A204.1 (cell line): Measurements from ENCODE around the gene CAMK2G.

Source experiments
- FAIRE-seq: peaks from 2 replicates; lab custom pipeline; 2012; peaks lifted over from hg19 to GRCh38; lab: Jason Lieb, UNC

Gene CAMK2G

DNA sequence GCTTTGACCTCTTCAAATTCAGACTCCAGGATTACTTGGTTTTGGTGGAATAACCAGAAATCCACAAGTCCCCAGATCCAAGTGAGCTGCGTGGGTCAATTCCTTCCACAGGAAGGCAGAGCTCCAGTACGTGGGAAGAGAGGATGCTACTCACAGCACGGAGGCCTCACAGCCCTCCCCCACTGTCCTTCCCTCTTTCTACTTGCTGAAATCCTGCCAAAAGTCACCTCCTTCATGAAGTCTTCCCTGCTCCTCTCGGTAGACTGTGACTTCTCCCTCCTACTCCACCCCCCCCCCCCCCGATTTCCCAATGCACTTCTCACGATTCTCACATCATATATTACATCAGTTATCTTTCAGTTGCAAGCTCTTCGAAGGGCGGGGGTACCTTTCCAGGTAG lies 12.3 kb downstream of the CAMK2G start:
- no peak for FAIRE-seq

DNA sequence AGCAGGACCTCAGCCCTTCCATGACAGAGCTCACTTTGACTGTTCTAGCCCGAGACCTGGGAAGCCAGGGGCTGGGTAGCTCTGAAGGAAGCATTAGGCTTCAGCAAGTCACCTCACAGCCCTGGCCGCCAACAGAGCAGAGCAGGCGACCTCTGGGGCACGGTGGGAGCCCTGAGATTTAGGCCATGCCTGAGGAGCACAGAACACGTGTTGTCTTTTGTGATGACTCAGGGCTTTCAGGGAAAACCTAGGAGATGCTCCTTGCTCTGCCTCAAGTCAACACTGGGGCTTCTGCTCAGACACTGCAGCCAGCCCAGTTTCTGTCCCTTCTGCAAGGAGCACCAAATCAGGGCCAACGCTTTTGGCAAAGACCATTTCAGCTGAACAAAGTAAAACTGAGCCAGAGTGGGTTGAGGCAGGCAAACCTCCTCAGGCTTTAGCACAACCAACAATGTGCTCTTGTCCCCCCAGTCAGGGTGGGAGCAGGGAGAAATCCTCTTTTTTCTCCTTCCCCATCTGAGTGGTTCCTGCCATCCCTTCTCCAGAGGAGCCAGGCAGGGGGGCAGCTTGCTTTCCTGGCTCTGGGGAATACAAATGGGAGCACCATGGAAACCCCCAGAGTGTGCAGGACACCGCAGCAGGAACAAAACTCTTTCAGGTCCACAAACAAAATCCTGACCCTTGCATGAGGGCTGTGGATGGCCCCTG lies 14.4 kb downstream of the CAMK2G start:
- no peak for FAIRE-seq

- no peak for FAIRE-seq
Measured at GRCh38 chr10:73859428-73859783, 14.9 kb downstream of the CAMK2G start.

DNA sequence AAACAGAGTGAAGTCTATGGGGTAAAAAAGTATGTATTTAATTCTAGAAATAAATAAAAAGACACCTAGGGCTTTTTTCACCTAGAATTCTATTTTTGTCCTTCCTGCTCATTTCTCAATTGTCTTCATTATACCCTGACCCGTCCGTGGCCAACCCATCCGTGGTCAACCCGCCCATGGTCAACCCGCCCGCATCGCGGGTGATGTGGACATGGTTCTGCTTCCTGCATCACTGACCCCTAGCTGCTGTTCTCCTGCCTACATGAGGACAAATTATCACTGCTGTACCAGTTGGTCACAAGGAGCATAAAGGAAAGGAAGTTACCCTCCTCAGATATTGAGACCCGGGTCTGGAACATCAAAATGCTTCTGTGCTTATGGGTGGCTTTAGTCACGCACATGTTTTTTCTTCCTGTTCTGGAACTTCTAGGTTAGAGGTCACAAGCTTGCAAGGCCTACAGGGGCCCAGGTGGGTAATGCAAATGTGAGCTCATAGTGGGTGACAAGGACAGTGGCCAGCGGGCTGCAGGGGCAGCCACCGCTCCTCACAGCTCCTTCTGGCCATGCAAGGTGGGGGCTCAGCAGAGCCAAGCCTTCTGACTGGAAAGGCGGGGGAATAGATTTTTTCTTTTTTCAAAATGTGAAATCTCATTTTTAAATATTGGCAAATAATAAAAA lies 15.5 kb downstream of the CAMK2G start:
- FAIRE-seq, result no peak

- no peak for FAIRE-seq
Measured at GRCh38 chr10:73858013-73858708, 16.2 kb downstream of the CAMK2G start.

DNA sequence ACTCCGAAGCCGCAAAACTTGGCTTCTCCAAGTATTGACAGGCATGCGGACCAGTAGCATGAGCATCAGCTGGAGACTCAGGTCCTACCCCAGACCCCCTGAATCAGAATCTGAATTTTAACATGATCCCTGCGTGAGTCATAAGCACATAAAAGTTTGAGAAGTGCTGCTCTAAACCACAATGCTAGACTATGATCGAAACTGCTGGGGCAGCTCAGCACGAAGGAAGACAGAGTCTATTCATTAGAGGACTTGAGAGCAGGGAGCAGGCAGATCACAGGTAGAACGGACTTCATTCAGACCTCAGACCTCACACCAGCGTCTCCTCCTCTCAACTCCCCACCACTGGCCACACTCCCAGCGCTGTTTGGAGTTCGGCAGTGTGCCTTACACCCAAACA lies 16.9 kb downstream of the CAMK2G start:
- FAIRE-seq, result no peak

GRCh38 chr10:73856261-73856660 lies 18.1 kb downstream of the CAMK2G start:
- FAIRE-seq, result no peak

GRCh38 chr10:73855413-73855812 lies 18.9 kb downstream of the CAMK2G start:
- FAIRE-seq, result no peak

DNA sequence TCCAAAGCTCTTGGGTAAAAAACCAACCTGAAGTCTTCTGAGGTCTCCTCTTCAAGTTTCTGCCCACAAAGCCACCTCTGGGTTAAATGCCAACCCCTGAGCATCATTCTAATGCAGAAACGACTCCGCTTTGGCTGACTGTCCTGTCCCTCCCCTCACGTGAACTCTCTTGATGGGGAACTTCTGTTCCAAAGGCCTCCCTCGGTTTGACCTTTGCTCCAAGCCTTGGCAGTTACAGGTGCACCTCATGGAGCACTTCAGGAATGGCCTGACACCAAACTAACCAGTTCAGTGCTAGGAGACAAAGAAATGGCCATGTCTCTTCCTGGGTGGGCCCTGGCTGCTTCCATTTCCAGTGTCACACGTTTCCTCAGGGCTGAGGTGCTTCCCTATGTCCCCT lies 20.0 kb downstream of the CAMK2G start:
- no peak for FAIRE-seq

- no peak for FAIRE-seq
Measured at GRCh38 chr10:73853196-73853595, 21.2 kb downstream of the CAMK2G start.

DNA sequence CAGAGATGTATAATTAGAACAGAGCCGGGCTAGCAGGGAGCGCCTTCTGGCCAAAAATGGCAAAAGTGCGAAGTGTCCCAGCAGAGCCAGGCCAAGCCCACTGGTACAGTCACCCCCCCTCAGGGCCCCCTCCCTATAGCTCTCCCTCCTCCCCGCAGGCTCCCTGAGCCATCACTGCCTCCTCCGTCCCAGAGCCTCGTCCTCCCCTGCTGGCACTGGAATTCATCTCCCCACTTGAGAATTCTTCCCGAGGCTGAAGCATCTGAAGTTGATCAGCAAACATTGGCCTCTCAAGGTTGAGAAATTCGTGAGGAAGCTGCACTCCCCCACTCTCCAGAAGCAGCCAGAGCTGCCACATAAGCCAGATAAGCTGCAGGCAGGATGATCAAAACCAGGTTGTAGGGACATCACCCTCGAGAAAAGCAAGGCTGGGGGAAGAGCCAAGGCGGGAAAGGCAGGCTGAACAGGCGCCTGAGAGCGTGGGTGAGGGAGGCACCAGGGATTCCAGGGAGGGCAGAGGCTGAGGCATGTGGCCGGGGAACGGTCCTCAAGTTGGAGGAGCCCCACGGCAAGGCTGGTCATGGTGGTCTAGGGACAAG lies 23.4 kb downstream of the CAMK2G start:
- FAIRE-seq, result no peak

GRCh38 chr10:73850211-73850610 lies 24.1 kb downstream of the CAMK2G start:
- no peak for FAIRE-seq

- FAIRE-seq, result no peak
Measured at GRCh38 chr10:73848821-73849489, 25.4 kb downstream of the CAMK2G start.

DNA sequence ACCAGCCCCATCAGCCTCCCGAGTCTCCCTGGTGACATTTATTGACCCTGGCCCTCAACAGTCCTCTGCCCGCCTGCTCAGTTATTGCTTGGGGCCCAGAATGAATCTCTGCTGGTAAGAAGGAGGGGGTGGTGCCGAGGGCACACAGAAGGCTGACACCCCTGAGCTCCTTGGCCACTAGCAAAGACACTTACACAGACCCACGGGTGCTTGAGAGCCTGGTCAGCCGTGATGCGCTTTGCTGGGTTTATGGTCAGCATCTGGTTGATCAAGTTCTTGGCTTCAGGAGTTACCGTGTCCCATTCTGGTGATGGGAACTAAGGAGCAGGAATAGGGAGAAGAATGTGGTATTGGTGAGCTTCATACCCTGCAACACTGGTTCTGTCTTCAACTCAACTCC lies 27.3 kb downstream of the CAMK2G start:
- no peak for FAIRE-seq

DNA sequence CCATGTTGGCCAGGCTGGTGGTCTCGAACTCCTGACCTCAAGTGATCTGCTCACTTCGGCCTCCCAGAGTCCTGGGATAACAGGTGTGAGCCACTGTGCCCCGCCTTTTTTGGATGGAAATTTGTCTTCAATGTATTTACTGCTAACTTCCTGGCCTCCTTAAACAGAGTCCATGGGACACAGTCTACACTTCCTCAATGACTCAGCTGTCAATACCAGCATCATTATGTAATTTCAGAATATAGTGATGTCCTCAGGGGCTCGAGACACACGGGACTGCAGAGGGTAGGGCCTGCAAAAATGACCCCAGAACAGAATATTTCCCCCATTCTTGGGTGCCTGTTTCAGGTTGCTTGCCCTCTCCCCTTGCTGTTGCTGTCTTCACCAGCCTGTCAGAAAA lies 31.1 kb downstream of the CAMK2G start:
- FAIRE-seq, result no peak

- no peak for FAIRE-seq
Measured at GRCh38 chr10:73842349-73842748, 32.0 kb downstream of the CAMK2G start.

GRCh38 chr10:73841526-73842285 lies 32.6 kb downstream of the CAMK2G start:
- FAIRE-seq, result no peak

GRCh38 chr10:73841061-73841421 lies 33.3 kb downstream of the CAMK2G start:
- no peak for FAIRE-seq

- no peak for FAIRE-seq
Measured at GRCh38 chr10:73840403-73841060, 33.8 kb downstream of the CAMK2G start.

DNA sequence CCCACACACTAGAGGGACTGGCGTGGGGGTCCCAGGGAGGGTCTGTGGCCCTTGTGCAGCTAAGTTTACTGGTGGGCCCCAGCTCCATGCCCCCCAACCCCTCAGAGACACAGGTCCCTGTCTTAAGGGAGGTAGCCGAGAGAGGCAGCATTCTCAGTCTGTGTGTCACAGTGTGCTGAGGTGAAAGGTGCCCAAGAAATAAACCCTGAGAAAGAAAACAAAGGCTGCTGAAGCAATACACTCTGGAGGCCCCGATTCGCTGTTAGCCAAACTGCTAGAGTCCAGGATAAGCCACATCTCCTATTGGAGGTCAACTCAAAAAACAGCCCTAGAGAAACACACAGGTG lies 34.3 kb downstream of the CAMK2G start:
- FAIRE-seq, result no peak

GRCh38 chr10:73839276-73839966 lies 34.9 kb downstream of the CAMK2G start:
- FAIRE-seq, result no peak
